Raji (cell line): ENCODE data around the gene SARS1.

Experiments used
- POLR2A ChIP-seq: IDR thresholded peaks from 2 replicates; pipeline ENCODE4 v1.6.1; 2011; ENCODE audit warnings: low read depth, low read length, control low read depth; ENCODE audit not compliant: insufficient read depth

Gene SARS1

DNA sequence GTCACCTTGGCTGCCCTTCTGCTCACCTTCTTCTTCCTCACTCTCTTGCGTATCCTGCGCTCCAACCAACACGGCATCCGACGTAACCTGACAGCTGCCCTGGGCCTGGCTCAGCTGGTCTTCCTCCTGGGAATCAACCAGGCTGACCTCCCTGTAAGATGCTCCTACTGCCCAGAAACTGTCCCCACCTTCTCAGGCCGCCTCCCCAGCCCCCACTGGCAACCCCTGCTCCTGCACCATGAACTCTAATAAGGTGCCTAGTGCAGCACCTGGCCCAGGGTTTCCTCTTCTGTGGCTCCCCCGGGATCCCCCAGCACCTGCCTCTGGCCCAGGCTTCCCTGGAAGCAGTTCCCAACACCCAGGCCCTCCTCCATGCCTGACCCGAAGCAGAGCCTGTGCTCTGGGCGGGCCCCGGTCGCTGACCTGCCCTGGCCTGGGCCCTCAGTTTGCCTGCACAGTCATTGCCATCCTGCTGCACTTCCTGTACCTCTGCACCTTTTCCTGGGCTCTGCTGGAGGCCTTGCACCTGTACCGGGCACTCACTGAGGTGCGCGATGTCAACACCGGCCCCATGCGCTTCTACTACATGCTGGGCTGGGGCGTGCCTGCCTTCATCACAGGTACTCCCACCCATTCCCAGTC lies 56.4 kb downstream of the SARS1 start:
- TF ChIP-seq POLR2A, result no peak

DNA sequence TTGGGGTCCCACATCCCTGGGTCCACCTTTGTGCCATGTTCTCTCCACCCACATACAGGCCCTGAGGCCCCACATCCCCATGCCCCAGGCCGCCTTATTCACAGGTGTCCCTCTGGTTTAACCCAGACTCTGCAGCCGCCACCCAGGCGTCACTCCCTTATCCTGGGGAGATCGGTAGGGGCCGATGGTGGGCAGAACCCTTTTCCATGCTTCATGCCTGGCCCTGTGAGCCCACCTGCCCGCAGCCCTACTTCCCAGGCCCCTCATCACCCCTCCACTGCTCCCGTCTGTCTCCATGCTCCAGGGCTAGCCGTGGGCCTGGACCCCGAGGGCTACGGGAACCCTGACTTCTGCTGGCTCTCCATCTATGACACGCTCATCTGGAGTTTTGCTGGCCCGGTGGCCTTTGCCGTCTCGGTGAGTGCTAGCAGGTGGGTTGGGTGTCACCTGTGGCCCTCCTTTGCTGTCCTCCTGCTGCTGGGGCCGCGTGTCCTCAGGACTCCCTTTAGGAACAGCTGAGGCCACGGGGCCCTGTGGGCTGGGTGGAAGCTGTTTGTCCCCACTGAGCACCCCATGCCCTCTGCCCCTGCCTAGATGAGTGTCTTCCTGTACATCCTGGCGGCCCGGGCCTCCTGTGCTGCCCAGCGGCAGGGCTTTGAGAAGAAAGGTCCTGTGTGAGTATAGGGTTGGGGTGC lies 57.1 kb downstream of the SARS1 start:
- no peak for TF ChIP-seq POLR2A

DNA sequence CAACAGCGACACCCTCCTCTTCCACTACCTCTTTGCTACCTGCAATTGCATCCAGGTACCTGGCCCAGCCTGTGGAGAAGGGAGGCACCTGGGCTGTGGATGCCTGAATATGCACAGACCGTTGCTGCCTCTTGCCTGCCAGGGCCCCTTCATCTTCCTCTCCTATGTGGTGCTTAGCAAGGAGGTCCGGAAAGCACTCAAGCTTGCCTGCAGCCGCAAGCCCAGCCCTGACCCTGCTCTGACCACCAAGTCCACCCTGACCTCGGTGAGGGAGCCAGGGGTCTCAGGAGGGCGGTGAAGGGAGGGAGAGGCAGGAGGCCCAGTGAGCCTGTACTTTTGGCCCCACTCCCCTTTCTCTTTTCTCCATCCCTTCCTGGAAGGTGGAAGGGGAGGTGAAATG lies 57.7 kb downstream of the SARS1 start:
- no peak for TF ChIP-seq POLR2A

GRCh38 chr1:109272021-109272799 lies 58.5 kb downstream of the SARS1 start:
- no peak for TF ChIP-seq POLR2A

DNA sequence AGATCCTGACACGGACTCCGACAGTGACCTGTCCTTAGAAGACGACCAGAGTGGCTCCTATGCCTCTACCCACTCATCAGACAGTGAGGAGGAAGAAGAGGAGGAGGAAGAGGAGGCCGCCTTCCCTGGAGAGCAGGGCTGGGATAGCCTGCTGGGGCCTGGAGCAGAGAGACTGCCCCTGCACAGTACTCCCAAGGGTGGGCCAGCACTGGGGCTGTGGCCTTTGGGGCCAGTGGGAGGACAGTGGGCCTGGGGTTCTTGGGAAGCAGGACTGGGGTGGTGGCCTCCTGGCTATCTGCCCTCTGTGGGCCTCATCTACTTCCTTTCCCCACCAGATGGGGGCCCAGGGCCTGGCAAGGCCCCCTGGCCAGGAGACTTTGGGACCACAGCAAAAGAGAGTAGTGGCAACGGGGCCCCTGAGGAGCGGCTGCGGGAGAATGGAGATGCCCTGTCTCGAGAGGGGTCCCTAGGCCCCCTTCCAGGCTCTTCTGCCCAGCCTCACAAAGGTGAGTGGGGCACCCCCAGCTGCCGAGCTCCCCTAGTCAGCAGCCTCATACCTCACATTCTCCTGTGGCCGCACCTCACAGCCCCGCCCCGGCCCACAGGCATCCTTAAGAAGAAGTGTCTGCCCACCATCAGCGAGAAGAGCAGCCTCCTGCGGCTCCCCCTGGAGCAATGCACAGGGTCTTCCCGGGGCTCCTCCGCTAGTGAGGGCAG lies 59.3 kb downstream of the SARS1 start:
- TF ChIP-seq POLR2A, result no peak

- no peak for TF ChIP-seq POLR2A
Measured at GRCh38 chr1:109273570-109274288, 60.0 kb downstream of the SARS1 start.

DNA sequence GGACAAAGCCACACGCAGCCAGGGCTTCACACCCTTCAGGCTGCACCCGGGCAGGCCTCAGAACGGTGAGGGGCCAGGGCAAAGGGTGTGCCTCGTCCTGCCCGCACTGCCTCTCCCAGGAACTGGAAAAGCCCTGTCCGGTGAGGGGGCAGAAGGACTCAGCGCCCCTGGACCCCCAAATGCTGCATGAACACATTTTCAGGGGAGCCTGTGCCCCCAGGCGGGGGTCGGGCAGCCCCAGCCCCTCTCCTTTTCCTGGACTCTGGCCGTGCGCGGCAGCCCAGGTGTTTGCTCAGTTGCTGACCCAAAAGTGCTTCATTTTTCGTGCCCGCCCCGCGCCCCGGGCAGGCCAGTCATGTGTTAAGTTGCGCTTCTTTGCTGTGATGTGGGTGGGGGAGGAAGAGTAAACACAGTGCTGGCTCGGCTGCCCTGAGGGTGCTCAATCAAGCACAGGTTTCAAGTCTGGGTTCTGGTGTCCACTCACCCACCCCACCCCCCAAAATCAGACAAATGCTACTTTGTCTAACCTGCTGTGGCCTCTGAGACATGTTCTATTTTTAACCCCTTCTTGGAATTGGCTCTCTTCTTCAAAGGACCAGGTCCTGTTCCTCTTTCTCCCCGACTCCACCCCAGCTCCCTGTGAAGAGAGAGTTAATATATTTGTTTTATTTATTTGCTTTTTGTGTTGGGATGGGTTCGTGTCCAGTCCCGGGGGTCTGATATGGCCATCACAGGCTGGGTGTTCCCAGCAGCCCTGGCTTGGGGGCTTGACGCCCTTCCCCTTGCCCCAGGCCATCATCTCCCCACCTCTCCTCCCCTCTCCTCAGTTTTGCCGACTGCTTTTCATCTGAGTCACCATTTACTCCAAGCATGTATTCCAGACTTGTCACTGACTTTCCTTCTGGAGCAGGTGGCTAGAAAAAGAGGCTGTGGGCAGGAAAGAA lies 61.1 kb downstream of the SARS1 start:
- TF ChIP-seq POLR2A, result no peak

DNA sequence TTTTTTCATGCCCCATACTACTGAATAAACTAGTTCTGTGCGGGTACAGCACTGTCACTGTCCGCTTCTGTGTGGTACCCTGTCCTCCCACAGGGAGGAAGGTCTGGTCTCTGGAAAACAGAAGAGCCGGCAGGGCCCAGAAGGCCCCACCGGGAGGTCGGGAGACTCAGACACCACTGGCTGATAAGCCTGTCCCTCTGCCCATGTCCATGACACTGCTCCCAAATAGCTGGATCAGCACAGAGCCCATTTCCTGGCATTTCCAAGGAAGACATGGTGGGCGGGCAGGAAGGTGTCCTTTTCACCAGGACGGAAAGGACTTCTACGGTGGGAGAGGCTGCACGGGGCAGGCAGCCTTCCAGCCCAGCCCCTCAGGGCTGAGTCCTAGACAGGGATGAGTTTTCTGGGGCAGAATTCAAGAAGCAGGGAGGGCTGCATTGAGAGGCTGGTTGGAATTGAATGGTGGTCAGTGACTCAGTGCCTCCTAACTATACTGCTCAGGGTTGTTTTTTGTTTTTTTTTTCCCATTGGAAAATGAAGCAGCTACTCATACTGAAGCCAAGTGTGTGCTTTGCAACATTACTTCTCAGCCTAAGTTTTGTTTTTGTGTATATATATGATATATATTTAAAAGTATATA lies 62.1 kb downstream of the SARS1 start:
- TF ChIP-seq POLR2A, result no peak

- TF ChIP-seq POLR2A, result no peak
Measured at GRCh38 chr1:109277434-109278204, 63.9 kb downstream of the SARS1 start.

- no peak for TF ChIP-seq POLR2A
Measured at GRCh38 chr1:109279615-109280278, 66.0 kb downstream of the SARS1 start.

DNA sequence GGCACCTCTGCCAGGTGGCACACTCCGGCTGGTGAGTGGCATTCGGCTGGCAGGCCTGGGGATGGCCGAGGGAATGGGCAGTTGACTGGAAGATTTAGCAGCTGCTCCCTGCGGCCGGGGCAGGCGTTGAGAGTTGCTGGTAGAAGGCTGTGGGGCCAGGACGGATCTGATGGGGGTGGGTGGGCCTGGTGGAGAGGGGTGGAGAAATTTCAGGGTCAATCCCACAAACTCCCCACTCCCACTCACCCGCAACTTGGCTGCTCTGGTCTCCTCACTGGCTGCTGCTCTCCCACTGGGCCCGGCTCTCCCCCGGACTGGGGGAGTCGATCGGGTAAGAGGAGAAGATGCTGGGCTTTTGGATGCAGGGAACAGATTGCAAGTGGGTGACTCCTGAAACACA lies 67.1 kb downstream of the SARS1 start:
- no peak for TF ChIP-seq POLR2A

DNA sequence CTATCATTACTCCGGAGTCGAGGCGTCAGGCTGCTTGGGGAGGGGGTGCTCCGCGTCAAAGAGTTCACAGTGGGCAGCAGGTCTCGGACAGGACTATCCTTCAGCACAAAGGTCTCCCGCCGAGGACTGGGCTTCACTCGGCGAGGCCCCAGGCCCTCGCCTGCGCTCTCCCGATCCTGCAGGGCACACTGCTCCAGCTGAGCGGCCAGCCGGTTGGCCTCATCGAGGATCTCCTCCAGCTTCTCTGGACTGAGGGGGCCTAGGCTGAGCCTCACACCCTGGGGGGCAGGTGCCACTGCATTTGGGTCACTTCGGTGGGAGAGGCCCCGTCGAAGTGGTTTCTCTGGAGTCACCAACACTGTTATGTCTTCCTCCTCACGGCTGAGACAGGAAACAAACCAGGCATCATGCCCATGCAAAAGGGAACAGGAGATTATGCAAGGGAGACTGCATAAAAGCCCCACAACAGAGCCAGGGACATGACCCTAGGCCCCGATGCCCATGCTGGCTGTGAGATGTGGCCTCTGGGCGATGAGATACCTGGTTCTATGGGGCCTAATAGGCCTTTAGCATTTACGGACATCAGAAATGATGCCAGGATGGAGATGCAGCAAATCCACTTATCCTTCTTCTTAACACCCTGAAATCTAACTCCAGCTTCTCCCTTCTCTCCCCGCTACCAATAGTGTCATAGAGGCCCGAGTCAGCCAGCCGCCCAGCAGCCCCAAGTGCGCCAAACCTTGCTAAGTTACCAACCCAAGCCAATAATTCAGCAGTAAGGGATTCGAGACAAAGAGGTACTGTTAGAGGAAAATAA lies 68.2 kb downstream of the SARS1 start:
- no peak for TF ChIP-seq POLR2A
